ENCODE results near the gene FIGN. TPM values are rescaled to one million over a fixed set of nuclear protein-coding genes. Genes with fewer than 3 reads are reported as not detected.
A peak's percentile ranks its signal among the peaks of the same experiment; 100 is the strongest.

The FIGN gene
- total RNA-seq, 1 experiment from 2014 or later, result 19.4 TPM

DNA sequence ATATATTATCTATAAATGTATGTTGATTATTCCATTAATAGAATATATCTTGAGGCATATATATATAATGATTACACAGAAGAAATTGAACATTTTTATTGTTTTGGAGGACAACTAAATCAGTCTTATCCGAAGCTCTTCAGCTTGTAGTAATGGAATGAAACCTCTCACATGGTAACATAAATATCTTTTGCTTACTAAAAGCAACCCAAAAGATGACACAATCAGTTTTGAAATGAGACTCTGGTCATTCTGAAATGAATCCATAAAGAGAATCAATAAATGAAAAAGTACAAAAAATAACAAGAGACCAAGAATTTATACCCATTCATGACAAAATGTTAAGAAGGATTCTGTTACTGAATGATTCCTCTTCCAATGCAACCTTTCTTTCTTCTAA lies 110.2 kb downstream of the FIGN start:
- Mint-ChIP-seq H3K27me3 (ENCODE audit: low read depth) (no peaks in the 10 kb centered on the region), H3K9me3 (no peaks in the 10 kb centered on the region), H3K4me3 (no peak overlapping the region), H3K27ac (no peak overlapping the region), H3K4me1 (peaks cover 29% of the 10 kb centered on the region), H3K36me3 (no peaks in the 10 kb centered on the region)
- CTCF ChIA-PET, result interaction anchor here (3.8 kb wide), 1 partner anchor 15 kb away, joined by 10 read pairs; no protein-coding TSS in a partner anchor
- DNase-seq (ENCODE audit: low spot score) (no peak), ATAC-seq (no peak)
- TF ChIP-seq FOXJ3 (CRISPR knock-in tag; IDR thresholded peaks at IDR 0.05; ENCODE audit: borderline replicate concordance) (no peak), TEAD4 (CRISPR knock-in tag; IDR thresholded peaks at IDR 0.05) (no peak), FOXP1 (CRISPR knock-in tag; IDR thresholded peaks at IDR 0.05; ENCODE audit: borderline replicate concordance) (no peak)
- TF ChIP-seq, protein P1, sequence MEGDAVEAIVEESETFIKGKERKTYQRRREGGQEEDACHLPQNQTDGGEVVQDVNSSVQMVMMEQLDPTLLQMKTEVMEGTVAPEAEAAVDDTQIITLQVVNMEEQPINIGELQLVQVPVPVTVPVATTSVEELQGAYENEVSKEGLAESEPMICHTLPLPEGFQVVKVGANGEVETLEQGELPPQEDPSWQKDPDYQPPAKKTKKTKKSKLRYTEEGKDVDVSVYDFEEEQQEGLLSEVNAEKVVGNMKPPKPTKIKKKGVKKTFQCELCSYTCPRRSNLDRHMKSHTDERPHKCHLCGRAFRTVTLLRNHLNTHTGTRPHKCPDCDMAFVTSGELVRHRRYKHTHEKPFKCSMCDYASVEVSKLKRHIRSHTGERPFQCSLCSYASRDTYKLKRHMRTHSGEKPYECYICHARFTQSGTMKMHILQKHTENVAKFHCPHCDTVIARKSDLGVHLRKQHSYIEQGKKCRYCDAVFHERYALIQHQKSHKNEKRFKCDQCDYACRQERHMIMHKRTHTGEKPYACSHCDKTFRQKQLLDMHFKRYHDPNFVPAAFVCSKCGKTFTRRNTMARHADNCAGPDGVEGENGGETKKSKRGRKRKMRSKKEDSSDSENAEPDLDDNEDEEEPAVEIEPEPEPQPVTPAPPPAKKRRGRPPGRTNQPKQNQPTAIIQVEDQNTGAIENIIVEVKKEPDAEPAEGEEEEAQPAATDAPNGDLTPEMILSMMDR (IDR thresholded peaks at IDR 0.05), result no peak
- TF ChIP-seq, protein P2, sequence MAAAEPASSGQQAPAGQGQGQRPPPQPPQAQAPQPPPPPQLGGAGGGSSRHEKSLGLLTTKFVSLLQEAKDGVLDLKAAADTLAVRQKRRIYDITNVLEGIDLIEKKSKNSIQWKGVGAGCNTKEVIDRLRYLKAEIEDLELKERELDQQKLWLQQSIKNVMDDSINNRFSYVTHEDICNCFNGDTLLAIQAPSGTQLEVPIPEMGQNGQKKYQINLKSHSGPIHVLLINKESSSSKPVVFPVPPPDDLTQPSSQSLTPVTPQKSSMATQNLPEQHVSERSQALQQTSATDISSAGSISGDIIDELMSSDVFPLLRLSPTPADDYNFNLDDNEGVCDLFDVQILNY (CRISPR knock-in tag; IDR thresholded peaks at IDR 0.05), result no peak
- TF ChIP-seq, protein P3, sequence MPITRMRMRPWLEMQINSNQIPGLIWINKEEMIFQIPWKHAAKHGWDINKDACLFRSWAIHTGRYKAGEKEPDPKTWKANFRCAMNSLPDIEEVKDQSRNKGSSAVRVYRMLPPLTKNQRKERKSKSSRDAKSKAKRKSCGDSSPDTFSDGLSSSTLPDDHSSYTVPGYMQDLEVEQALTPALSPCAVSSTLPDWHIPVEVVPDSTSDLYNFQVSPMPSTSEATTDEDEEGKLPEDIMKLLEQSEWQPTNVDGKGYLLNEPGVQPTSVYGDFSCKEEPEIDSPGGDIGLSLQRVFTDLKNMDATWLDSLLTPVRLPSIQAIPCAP (CRISPR knock-in tag; IDR thresholded peaks at IDR 0.05), result no peak
- POLR2A ChIA-PET, result interaction anchor here (0.5 kb wide), 1 partner anchor 24 kb away, joined by 3 read pairs; no protein-coding TSS in a partner anchor

DNA sequence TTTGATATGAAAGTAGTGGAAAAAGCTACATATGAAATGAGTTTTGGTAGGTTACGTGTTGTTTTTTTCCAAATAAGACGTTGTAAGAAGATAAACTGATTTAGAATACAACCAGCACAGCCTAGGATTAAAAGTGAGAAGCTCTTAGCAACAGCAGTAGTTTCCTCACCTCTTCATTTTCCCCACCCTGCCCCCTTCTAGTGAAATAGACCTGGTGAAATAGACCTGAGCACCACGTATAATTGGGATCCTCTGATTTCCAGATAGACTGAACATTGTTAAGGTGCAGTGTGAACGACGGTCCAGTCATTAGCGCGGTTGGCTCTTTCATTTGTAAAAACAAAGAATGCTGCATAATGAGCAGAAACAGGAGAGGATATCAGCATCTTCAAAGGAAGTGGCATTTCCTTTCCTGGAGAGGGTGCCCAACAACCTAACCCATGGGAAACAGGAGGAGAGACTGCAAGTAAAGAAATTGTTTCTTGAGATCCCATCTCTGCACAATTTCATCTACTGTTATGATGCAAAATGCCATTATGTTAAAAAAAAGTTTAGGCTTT lies 114.3 kb downstream of the FIGN start:
- no peaks in the 10 kb centered on the region for H3K36me3 Mint-ChIP-seq
- DNase-seq (ENCODE audit: low spot score) (no peak), ATAC-seq (peak; percentile 85)
- peaks cover 40% of the 10 kb centered on the region for H3K4me1 Mint-ChIP-seq
- TF ChIP-seq, protein P4, sequence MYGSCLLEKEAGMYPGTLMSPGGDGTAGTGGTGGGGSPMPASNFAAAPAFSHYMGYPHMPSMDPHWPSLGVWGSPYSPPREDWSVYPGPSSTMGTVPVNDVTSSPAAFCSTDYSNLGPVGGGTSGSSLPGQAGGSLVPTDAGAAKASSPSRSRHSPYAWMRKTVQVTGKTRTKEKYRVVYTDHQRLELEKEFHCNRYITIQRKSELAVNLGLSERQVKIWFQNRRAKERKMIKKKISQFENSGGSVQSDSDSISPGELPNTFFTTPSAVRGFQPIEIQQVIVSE (CRISPR knock-in tag; IDR thresholded peaks at IDR 0.05; ENCODE audit: borderline replicate concordance), result no peak
- TF ChIP-seq, protein P5, sequence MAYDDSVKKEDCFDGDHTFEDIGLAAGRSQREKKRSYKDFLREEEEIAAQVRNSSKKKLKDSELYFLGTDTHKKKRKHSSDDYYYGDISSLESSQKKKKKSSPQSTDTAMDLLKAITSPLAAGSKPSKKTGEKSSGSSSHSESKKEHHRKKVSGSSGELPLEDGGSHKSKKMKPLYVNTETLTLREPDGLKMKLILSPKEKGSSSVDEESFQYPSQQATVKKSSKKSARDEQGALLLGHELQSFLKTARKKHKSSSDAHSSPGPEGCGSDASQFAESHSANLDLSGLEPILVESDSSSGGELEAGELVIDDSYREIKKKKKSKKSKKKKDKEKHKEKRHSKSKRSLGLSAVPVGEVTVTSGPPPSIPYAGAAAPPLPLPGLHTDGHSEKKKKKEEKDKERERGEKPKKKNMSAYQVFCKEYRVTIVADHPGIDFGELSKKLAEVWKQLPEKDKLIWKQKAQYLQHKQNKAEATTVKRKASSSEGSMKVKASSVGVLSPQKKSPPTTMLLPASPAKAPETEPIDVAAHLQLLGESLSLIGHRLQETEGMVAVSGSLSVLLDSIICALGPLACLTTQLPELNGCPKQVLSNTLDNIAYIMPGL (CRISPR knock-in tag; IDR thresholded peaks at IDR 0.05), result no peak
- TF ChIP-seq GRHL2 (CRISPR knock-in tag; IDR thresholded peaks at IDR 0.05; ENCODE audit: insufficient replicate concordance, severe bottlenecking) (no peak), ZNF219 (CRISPR knock-in tag; IDR thresholded peaks at IDR 0.05; ENCODE audit: borderline replicate concordance) (no peak)
- ChIA-PET CTCF (interaction anchor here (0.7 to 1.3 kb wide), 2 partner anchors 10 to 33 kb away, joined by 3 to 4 read pairs; no protein-coding TSS in a partner anchor), POLR2A (no interaction called here)
- H3K27ac Mint-ChIP-seq, result peak overlapping the region; percentile 87
- peak overlapping the region; percentile 29 for H3K4me3 Mint-ChIP-seq
- no peaks in the 10 kb centered on the region for H3K27me3 Mint-ChIP-seq (ENCODE audit: low read depth)
- no peaks in the 10 kb centered on the region for H3K9me3 Mint-ChIP-seq

DNA sequence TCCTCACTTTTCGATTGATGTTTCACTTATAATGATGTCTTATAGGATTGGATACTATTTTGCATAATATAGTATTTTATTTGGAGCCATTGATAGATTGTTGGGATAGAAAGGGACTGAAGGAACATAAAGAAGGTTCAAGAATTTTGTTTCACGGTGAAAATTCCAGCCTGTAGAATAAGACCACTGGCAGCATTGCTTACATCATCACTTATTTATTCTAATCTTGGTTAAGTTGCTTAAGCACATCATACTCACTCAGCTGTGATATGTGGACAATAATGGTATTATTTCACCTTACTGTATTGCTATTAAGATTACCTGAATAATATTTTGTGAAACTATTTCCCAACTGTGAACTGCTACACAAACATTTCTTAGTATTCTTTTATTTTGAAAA lies 118.3 kb downstream of the FIGN start:
- no peaks in the 10 kb centered on the region for H3K9me3 Mint-ChIP-seq
- ATAC-seq (no peak), DNase-seq (ENCODE audit: low spot score) (no peak)
- H3K4me1 Mint-ChIP-seq, result peaks cover 37% of the 10 kb centered on the region
- CTCF ChIA-PET, result no interaction called here
- H3K4me3 Mint-ChIP-seq, result no peak overlapping the region
- H3K27me3 Mint-ChIP-seq (ENCODE audit: low read depth), result no peaks in the 10 kb centered on the region
- no peaks in the 10 kb centered on the region for H3K36me3 Mint-ChIP-seq
- POLR2A ChIA-PET, result no interaction called here
- H3K27ac Mint-ChIP-seq, result no peak overlapping the region
- TF ChIP-seq FOXK1 (CRISPR knock-in tag; IDR thresholded peaks at IDR 0.05), result no peak
- no peak for TF ChIP-seq SP1 (CRISPR knock-in tag; conservative IDR thresholded peaks at IDR 0.05)
- TF ChIP-seq, protein P6, sequence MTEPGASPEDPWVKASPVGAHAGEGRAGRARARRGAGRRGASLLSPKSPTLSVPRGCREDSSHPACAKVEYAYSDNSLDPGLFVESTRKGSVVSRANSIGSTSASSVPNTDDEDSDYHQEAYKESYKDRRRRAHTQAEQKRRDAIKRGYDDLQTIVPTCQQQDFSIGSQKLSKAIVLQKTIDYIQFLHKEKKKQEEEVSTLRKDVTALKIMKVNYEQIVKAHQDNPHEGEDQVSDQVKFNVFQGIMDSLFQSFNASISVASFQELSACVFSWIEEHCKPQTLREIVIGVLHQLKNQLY (CRISPR knock-in tag; IDR thresholded peaks at IDR 0.05), result no peak
- TF ChIP-seq, protein P7, sequence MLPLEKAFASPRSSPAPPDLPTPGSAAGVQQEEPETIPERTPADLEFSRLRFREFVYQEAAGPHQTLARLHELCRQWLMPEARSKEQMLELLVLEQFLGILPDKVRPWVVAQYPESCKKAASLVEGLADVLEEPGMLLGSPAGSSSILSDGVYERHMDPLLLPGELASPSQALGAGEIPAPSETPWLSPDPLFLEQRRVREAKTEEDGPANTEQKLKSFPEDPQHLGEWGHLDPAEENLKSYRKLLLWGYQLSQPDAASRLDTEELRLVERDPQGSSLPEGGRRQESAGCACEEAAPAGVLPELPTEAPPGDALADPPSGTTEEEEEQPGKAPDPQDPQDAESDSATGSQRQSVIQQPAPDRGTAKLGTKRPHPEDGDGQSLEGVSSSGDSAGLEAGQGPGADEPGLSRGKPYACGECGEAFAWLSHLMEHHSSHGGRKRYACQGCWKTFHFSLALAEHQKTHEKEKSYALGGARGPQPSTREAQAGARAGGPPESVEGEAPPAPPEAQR (CRISPR knock-in tag; IDR thresholded peaks at IDR 0.05), result no peak
- TF ChIP-seq NFE2L1 (CRISPR knock-in tag; IDR thresholded peaks at IDR 0.05), result no peak
- TF ChIP-seq ZBTB21 (CRISPR knock-in tag; IDR thresholded peaks at IDR 0.05; ENCODE audit: borderline replicate concordance), result no peak
- TF ChIP-seq TEAD4 (CRISPR knock-in tag; IDR thresholded peaks at IDR 0.05), result no peak
- TF ChIP-seq, protein P5 (CRISPR knock-in tag; IDR thresholded peaks at IDR 0.05), result no peak
- TF ChIP-seq, protein P8, sequence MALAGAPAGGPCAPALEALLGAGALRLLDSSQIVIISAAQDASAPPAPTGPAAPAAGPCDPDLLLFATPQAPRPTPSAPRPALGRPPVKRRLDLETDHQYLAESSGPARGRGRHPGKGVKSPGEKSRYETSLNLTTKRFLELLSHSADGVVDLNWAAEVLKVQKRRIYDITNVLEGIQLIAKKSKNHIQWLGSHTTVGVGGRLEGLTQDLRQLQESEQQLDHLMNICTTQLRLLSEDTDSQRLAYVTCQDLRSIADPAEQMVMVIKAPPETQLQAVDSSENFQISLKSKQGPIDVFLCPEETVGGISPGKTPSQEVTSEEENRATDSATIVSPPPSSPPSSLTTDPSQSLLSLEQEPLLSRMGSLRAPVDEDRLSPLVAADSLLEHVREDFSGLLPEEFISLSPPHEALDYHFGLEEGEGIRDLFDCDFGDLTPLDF (CRISPR knock-in tag; IDR thresholded peaks at IDR 0.05), result no peak
